Breast epithelium (tissue), 4 donors: ENCODE data around the gene ABHD2. TPM values are rescaled to one million over a fixed set of nuclear protein-coding genes. Genes with fewer than 3 reads are reported as not detected.
"Not testable (repeated sequence)": the region's sequence is repeated elsewhere in the genome, so short reads cannot be mapped to it uniquely, and the experiment has no call there.

Experiments used
- DNase-seq, 2 donors: peaks; one replicate each; pipeline ENCODE4 v3.0.0-alpha.2; 2019; ENCODE audit warnings: low spot score in 2 of 2
- H3K27ac ChIP-seq, 2 donors: fragments of 200-600 bp; sonication (generic) in 1 of 2; one replicate each; pipeline ENCODE4 v1.5.1; 2016 to 2019; ENCODE audit warnings: mild to moderate bottlenecking in 1 of 2
- H3K27me3 ChIP-seq, 2 donors: fragments of 200-600 bp; sonication (generic) in 1 of 2; one replicate each; pipeline versions ENCODE4 v1.5.1 to v1.6.0; 2017 to 2019; ENCODE audit warnings: control low read depth in 1 of 2, mild to moderate bottlenecking in 1 of 2
- H3K36me3 ChIP-seq: fragments of 200-600 bp; one replicate; pipeline ENCODE4 v1.5.1; 2019
- H3K4me1 ChIP-seq, 2 donors: fragments of 200-600 bp; sonication (generic); one replicate each; pipeline ENCODE4 v1.5.1; 2016 to 2019; ENCODE audit warnings: control low read depth in 1 of 2
- H3K4me3 ChIP-seq, 3 donors: fragments of 200-600 bp; sonication (generic); 1 replicate in 2 of 3; 2 replicates in 1 of 3; pipeline ENCODE4 v1.5.1; 2016 to 2019; ENCODE audit warnings: mild to moderate bottlenecking in 3 of 3, moderate library complexity in 2 of 3
- H3K9me3 ChIP-seq, 2 donors: fragments of 200-600 bp; sonication (generic) in 1 of 2; one replicate each; pipeline ENCODE4 v1.5.1; 2016 to 2019; ENCODE audit warnings: control low read depth in 1 of 2
- POLR2A ChIP-seq: fragments of 450-650 bp; IDR thresholded peaks from one replicate; pipeline ENCODE4 v1.6.1; 2016; ENCODE audit warnings: antibody characterized with exemption, mild to moderate bottlenecking, moderate library complexity
- POLR2AphosphoS5 ChIP-seq, 3 donors: sonication (generic); formaldehyde crosslinking; IDR thresholded peaks; one replicate each; pipeline ENCODE4 v1.6.1; 2017; ENCODE audit warnings: antibody characterized with exemption in 3 of 3
- intact Hi-C: fragments of 100-400 bp; cut with DNase I; formaldehyde crosslinking; loops from one replicate; pipeline ENCODE4 v1.15.1; 2023; ENCODE audit warnings: low total_unique reads
- total RNA-seq, 3 donors: library from RNA; depleted of rRNA; stranded (reverse); fragments of >200 nt; gene quantifications; one replicate each; pipeline ENCODE4 v1.1.0, GENCODE V29; 2016
- TF ChIP-seq, protein P1 (sequence below), 3 donors: fragments of 450-650 bp; IDR thresholded peaks; one replicate each; pipeline ENCODE4 v1.5.1; 2016 to 2017; ENCODE audit warnings: antibody characterized with exemption in 3 of 3, mild to moderate bottlenecking in 3 of 3, moderate library complexity in 3 of 3

The ABHD2 gene
- total RNA-seq, 3 donors from 2014 or later: 76.7 to 91.2 (median 80.3) TPM

GRCh38 chr15:89137926-89138325, 49.7 kb downstream of the ABHD2 start:
- intact Hi-C loops: loop anchor here (2.0 kb wide), 1 partner anchor 23 kb away; no protein-coding TSS in a partner anchor
- TF ChIP-seq POLR2AphosphoS5 (IDR thresholded peaks at IDR 0.05): no peak
- no peak for TF ChIP-seq POLR2A
- TF ChIP-seq, protein P1, sequence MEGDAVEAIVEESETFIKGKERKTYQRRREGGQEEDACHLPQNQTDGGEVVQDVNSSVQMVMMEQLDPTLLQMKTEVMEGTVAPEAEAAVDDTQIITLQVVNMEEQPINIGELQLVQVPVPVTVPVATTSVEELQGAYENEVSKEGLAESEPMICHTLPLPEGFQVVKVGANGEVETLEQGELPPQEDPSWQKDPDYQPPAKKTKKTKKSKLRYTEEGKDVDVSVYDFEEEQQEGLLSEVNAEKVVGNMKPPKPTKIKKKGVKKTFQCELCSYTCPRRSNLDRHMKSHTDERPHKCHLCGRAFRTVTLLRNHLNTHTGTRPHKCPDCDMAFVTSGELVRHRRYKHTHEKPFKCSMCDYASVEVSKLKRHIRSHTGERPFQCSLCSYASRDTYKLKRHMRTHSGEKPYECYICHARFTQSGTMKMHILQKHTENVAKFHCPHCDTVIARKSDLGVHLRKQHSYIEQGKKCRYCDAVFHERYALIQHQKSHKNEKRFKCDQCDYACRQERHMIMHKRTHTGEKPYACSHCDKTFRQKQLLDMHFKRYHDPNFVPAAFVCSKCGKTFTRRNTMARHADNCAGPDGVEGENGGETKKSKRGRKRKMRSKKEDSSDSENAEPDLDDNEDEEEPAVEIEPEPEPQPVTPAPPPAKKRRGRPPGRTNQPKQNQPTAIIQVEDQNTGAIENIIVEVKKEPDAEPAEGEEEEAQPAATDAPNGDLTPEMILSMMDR (IDR thresholded peaks at IDR 0.05): no peak
- Histone ChIP-seq H3K4me3 (no peak overlapping the region), H3K9me3 (no peaks in the 10 kb centered on the region), H3K4me1 (peaks cover 3 to 7% of the 10 kb centered on the region in 2 donors), H3K36me3 (no peaks in the 10 kb centered on the region), H3K27ac (peak overlapping the region; percentile 63 to 89), H3K27me3 (no peaks in the 10 kb centered on the region)
- DNase-seq: no peak

DNA sequence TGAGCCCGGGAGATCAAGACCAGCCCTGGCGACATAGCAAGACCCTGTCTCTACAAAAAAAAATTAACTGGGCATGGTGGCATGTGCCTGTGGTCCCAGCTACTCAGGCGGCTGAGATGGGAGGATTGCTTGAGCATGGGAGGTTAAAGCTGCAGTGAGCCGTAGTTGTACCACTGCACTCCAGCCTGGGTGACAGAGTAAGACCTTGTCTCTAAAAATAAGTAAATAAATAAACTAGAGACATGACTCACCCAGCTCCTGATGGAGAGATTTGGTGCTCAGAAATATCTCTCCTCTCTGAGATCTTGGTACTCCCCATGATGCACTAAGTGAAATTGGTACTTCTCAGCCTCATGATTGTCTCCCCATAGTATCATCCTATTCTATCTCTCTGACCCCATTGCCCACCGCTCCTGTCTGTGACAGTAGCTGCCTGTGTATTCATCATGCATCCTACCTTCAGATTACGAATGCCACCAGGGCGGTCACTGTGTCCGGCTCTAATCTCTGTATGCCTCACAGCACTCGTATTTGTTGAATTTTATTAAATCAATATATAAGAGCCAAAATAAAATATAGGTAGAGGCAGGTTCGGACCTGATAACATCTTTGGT, 50.9 kb downstream of the ABHD2 start:
- intact Hi-C loops: loop anchor here (2.0 kb wide), 1 partner anchor 24 kb away; no protein-coding TSS in a partner anchor
- DNase-seq: no peak
- no peak overlapping the region for H3K4me3 ChIP-seq
- H3K4me1 ChIP-seq: peaks cover 3 to 7% of the 10 kb centered on the region in 2 donors
- H3K27me3 ChIP-seq: no peaks in the 10 kb centered on the region
- TF ChIP-seq POLR2A (no peak), POLR2AphosphoS5 (IDR thresholded peaks at IDR 0.05) (no peak)
- TF ChIP-seq, protein P1 (IDR thresholded peaks at IDR 0.05): no peak
- no peaks in the 10 kb centered on the region for H3K36me3 ChIP-seq
- no peaks in the 10 kb centered on the region for H3K9me3 ChIP-seq
- peak overlapping the region in 1 of 2 donors; percentile 45 for H3K27ac ChIP-seq

- intact Hi-C loops: loop anchor here (2.0 kb wide), 1 partner anchor 25 kb away; no protein-coding TSS in a partner anchor
- TF ChIP-seq, protein P1 (IDR thresholded peaks at IDR 0.05): peak in 1 of 3 donors; percentile 26
- TF ChIP-seq POLR2AphosphoS5 (IDR thresholded peaks at IDR 0.05) (no peak), POLR2A (no peak)
- Histone ChIP-seq H3K4me1 (peaks cover 3 to 7% of the 10 kb centered on the region in 2 donors), H3K27me3 (no peaks in the 10 kb centered on the region), H3K36me3 (no peaks in the 10 kb centered on the region), H3K4me3 (no peak overlapping the region), H3K9me3 (no peaks in the 10 kb centered on the region), H3K27ac (peak overlapping the region in 1 of 2 donors; percentile 45)
- no peak for DNase-seq
Observed at GRCh38 chr15:89139613-89140499, 51.6 kb downstream of the ABHD2 start.

DNA sequence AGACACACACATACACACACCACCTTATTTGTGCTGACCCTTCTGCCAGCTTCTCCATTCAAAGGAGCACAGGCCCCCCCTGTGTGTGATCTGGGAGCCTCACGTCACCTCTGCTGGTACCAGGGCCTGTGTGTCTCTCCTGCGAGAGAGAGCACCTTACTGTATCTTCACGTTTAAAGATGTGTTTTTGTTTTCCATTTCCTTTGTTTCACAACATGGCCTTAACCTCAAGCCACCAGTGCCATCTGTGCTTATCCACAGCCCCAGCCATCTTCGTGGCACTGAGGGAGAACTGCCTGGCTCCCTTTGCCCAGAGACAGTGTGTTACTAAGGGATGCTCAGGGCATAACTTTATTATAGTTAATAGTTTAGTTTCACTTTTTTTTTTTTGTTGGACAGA, 52.3 kb downstream of the ABHD2 start:
- Histone ChIP-seq H3K4me3 (no peak overlapping the region), H3K9me3 (no peaks in the 10 kb centered on the region), H3K27ac (no peak overlapping the region), H3K4me1 (peaks cover 3 to 7% of the 10 kb centered on the region in 2 donors), H3K36me3 (no peaks in the 10 kb centered on the region), H3K27me3 (no peaks in the 10 kb centered on the region)
- TF ChIP-seq POLR2AphosphoS5 (IDR thresholded peaks at IDR 0.05): no peak
- TF ChIP-seq POLR2A: no peak
- TF ChIP-seq, protein P1 (IDR thresholded peaks at IDR 0.05): no peak
- no peak for DNase-seq
- intact Hi-C loops: no loop called here

DNA sequence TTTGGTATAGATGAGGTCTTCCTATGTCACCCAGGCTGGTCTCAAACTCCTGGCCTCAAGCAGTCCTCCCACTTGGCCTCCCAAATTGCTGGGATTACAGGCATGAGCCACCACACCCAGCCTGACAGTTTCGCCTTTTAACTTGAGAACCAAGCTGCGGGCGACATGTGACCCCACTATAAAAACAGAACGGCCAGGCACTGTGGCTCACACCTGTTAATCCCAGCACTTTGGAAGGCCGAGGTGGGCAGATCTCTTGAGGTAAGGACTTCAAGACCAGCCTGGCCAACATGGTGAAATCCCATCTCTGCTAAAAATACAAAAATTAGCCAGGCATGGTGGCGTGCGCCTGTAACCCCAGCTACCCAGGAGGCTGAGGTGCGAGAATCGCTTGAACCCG, 52.9 kb downstream of the ABHD2 start:
- DNase-seq, H3K27me3 ChIP-seq, H3K9me3 ChIP-seq, H3K4me1 ChIP-seq, intact Hi-C loops, H3K36me3 ChIP-seq, H3K4me3 ChIP-seq: not testable (repeated sequence)
- peak overlapping the region in 1 of 2 donors; percentile 7 for H3K27ac ChIP-seq
